ENCODE measurements around the gene PTPRCAP. TPM values are rescaled to one million over a fixed set of nuclear protein-coding genes. Genes with fewer than 3 reads are reported as not detected.

Gene PTPRCAP
- total and polyA plus RNA-seq, 10 of the 15 experiments (the other 5 are each of a cell fraction or from before 2014, with no cell fraction given), result 4.7 to 266 (median 125) TPM

DNA sequence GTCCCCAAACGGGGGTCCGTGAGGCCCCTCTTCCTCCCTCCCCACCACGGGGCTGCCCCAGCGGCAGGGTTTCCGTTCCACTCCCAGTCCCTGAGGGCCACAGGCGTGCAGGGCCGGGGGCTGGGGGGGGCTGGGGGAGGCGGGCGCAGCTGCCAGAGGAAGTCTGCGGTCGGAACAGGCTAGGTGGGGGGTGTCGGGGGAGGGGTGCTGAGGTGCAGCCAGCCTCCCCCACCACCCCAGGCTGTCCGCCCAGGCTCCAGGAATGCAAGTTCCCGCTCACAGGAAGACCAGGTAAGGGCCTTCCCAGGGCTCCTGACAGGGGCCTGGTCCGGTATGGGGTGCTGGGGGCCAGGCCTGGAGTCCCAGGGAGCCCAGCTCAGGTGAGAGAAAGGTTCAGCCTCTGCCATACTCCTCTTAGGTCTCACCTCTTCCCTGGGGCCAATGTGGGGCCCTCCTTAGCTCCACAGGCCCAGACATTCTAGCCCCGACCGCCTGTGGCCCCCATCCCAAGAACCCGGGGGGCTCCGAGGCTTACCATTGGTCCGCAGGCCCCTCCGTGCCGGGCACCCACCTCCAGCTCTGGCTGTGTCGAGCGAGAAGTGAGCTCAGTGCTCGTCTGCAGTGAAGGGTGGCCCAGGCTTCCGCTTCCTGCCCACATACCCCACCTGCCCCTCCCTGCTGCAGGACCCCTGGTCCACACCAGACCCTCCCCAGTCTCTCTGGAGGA lies at the start of gene PTPRCAP (continued):
- TF ChIP-seq, protein P1, sequence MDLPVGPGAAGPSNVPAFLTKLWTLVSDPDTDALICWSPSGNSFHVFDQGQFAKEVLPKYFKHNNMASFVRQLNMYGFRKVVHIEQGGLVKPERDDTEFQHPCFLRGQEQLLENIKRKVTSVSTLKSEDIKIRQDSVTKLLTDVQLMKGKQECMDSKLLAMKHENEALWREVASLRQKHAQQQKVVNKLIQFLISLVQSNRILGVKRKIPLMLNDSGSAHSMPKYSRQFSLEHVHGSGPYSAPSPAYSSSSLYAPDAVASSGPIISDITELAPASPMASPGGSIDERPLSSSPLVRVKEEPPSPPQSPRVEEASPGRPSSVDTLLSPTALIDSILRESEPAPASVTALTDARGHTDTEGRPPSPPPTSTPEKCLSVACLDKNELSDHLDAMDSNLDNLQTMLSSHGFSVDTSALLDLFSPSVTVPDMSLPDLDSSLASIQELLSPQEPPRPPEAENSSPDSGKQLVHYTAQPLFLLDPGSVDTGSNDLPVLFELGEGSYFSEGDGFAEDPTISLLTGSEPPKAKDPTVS (IDR thresholded peaks at IDR 0.05; ENCODE audit: low read depth, low read length), result no peak
- TF ChIP-seq EED (IDR thresholded peaks at IDR 0.05; ENCODE audit: low read depth) (peak; percentile 56; the same call in 1 of the 2 replicates), RELA (IDR thresholded peaks at IDR 0.05; ENCODE audit: borderline replicate concordance, partially characterized antibody) (no peak), CREM (IDR thresholded peaks at IDR 0.05; ENCODE audit: low read depth) (peak; percentile 13; the same call in 1 of the 2 replicates), BHLHE40 (IDR thresholded peaks at IDR 0.05; ENCODE audit: borderline replicate concordance in 1 of 2, low read depth in 2 of 2, low read length in 1 of 2) (peak; percentile 28 to 55; a peak in 3 of 4 replicates), PAX5 (IDR thresholded peaks at IDR 0.05; ENCODE audit: borderline replicate concordance, low read depth, low read length) (peak; percentile 40; the same call in 1 of the 2 replicates), MXI1 (IDR thresholded peaks at IDR 0.05; ENCODE audit: low read depth, low read length) (0 out of 2 replicates have a peak, but pooled peaks have one; percentile 19), ZNF207 (IDR thresholded peaks at IDR 0.05; ENCODE audit: borderline replicate concordance) (peak; percentile 69; the same call in 1 of the 2 replicates), CBFB (IDR thresholded peaks at IDR 0.05; ENCODE audit: low read depth) (peak; percentile 50), POLR2AphosphoS2 (IDR thresholded peaks at IDR 0.05; ENCODE audit: low read depth, low read length) (peak; percentile 78), ETV6 (conservative IDR thresholded peaks at IDR 0.05 in 1 of 2, IDR thresholded peaks at IDR 0.05 in 1 of 2; ENCODE audit: borderline replicate concordance in 1 of 2, low read depth in 1 of 2) (peak in 1 of 2 experiments; percentile 25; a peak in 1 of 4 replicates), TCF12 (IDR thresholded peaks at IDR 0.05; ENCODE audit: low read depth, low read length) (0 out of 2 replicates have a peak, but pooled peaks have one; percentile 66), POLR2A (IDR thresholded peaks at IDR 0.05; ENCODE audit: low read depth, low read length) (peak; percentile 94), TAF1 (IDR thresholded peaks at IDR 0.05; ENCODE audit: borderline replicate concordance, low read depth, low read length) (peak; percentile 96), SP1 (IDR thresholded peaks at IDR 0.05; ENCODE audit: low read depth, low read length) (peak; percentile 56), NFYB (IDR thresholded peaks at IDR 0.05; ENCODE audit: insufficient read depth, low read depth, low read length) (0 out of 2 replicates have a peak, but pooled peaks have one; percentile 22), HDAC2 (IDR thresholded peaks at IDR 0.05) (no peak), MEF2A (IDR thresholded peaks at IDR 0.05; ENCODE audit: insufficient read depth, low read depth, low read length) (no peak), IKZF1 (conservative IDR thresholded peaks at IDR 0.05) (peak; percentile 74)
- TF ChIP-seq, protein P2, sequence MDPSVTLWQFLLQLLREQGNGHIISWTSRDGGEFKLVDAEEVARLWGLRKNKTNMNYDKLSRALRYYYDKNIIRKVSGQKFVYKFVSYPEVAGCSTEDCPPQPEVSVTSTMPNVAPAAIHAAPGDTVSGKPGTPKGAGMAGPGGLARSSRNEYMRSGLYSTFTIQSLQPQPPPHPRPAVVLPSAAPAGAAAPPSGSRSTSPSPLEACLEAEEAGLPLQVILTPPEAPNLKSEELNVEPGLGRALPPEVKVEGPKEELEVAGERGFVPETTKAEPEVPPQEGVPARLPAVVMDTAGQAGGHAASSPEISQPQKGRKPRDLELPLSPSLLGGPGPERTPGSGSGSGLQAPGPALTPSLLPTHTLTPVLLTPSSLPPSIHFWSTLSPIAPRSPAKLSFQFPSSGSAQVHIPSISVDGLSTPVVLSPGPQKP (IDR thresholded peaks at IDR 0.05; ENCODE audit: low read depth, low read length), result peak; percentile 14; the same call in 1 of the 2 replicates
- TF ChIP-seq, protein P3, sequence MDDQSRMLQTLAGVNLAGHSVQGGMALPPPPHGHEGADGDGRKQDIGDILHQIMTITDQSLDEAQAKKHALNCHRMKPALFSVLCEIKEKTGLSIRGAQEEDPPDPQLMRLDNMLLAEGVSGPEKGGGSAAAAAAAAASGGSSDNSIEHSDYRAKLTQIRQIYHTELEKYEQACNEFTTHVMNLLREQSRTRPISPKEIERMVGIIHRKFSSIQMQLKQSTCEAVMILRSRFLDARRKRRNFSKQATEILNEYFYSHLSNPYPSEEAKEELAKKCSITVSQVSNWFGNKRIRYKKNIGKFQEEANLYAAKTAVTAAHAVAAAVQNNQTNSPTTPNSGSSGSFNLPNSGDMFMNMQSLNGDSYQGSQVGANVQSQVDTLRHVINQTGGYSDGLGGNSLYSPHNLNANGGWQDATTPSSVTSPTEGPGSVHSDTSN (IDR thresholded peaks at IDR 0.05; ENCODE audit: insufficient replicate concordance, low read depth, low read length), result peak; percentile 14
- TF ChIP-seq, protein P4, sequence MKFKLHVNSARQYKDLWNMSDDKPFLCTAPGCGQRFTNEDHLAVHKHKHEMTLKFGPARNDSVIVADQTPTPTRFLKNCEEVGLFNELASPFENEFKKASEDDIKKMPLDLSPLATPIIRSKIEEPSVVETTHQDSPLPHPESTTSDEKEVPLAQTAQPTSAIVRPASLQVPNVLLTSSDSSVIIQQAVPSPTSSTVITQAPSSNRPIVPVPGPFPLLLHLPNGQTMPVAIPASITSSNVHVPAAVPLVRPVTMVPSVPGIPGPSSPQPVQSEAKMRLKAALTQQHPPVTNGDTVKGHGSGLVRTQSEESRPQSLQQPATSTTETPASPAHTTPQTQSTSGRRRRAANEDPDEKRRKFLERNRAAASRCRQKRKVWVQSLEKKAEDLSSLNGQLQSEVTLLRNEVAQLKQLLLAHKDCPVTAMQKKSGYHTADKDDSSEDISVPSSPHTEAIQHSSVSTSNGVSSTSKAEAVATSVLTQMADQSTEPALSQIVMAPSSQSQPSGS (IDR thresholded peaks at IDR 0.05; ENCODE audit: low read length), result no peak
- TF ChIP-seq, protein P5, sequence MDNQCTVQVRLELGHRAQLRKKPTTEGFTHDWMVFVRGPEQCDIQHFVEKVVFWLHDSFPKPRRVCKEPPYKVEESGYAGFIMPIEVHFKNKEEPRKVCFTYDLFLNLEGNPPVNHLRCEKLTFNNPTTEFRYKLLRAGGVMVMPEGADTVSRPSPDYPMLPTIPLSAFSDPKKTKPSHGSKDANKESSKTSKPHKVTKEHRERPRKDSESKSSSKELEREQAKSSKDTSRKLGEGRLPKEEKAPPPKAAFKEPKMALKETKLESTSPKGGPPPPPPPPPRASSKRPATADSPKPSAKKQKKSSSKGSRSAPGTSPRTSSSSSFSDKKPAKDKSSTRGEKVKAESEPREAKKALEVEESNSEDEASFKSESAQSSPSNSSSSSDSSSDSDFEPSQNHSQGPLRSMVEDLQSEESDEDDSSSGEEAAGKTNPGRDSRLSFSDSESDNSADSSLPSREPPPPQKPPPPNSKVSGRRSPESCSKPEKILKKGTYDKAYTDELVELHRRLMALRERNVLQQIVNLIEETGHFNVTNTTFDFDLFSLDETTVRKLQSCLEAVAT (IDR thresholded peaks at IDR 0.05), result peak; percentile 79

Data from GM12878 (cell line).